ENCODE data around the gene FOSB. TPM values are rescaled to one million over a fixed set of nuclear protein-coding genes. Genes with fewer than 3 reads are reported as not detected.
A peak's percentile ranks its signal among the peaks of the same experiment; 100 is the strongest.

FOSB gene
- total and polyA plus RNA-seq, 9 of the 15 experiments (the other 6 are each of a cell fraction or from before 2014, with no cell fraction given) = 0.11 to 2.7 (median 0.73) TPM

- TF ChIP-seq, protein P1, sequence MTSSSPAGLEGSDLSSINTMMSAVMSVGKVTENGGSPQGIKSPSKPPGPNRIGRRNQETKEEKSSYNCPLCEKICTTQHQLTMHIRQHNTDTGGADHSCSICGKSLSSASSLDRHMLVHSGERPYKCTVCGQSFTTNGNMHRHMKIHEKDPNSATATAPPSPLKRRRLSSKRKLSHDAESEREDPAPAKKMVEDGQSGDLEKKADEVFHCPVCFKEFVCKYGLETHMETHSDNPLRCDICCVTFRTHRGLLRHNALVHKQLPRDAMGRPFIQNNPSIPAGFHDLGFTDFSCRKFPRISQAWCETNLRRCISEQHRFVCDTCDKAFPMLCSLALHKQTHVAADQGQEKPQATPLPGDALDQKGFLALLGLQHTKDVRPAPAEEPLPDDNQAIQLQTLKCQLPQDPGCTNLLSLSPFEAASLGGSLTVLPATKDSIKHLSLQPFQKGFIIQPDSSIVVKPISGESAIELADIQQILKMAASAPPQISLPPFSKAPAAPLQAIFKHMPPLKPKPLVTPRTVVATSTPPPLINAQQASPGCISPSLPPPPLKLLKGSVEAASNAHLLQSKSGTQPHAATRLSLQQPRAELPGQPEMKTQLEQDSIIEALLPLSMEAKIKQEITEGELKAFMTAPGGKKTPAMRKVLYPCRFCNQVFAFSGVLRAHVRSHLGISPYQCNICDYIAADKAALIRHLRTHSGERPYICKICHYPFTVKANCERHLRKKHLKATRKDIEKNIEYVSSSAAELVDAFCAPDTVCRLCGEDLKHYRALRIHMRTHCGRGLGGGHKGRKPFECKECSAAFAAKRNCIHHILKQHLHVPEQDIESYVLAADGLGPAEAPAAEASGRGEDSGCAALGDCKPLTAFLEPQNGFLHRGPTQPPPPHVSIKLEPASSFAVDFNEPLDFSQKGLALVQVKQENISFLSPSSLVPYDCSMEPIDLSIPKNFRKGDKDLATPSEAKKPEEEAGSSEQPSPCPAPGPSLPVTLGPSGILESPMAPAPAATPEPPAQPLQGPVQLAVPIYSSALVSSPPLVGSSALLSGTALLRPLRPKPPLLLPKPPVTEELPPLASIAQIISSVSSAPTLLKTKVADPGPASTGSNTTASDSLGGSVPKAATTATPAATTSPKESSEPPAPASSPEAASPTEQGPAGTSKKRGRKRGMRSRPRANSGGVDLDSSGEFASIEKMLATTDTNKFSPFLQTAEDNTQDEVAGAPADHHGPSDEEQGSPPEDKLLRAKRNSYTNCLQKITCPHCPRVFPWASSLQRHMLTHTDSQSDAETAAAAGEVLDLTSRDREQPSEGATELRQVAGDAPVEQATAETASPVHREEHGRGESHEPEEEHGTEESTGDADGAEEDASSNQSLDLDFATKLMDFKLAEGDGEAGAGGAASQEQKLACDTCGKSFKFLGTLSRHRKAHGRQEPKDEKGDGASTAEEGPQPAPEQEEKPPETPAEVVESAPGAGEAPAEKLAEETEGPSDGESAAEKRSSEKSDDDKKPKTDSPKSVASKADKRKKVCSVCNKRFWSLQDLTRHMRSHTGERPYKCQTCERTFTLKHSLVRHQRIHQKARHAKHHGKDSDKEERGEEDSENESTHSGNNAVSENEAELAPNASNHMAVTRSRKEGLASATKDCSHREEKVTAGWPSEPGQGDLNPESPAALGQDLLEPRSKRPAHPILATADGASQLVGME (CRISPR knock-in tag; IDR thresholded peaks at IDR 0.05) = no peak
- TF ChIP-seq CHD7 (IDR thresholded peaks at IDR 0.05; ENCODE audit: low read depth, low read length) (no peak), FOXK2 (conservative IDR thresholded peaks at IDR 0.05 in 1 of 2, IDR thresholded peaks at IDR 0.05 in 1 of 2; ENCODE audit: low read depth in 2 of 2) (no peak), MTA1 (IDR thresholded peaks at IDR 0.05; ENCODE audit: borderline replicate concordance) (peak; percentile 77)
Observed at GRCh38 chr19:45424191-45425058, 43.4 kb upstream of the FOSB start (continued).
